ENCODE results near the gene CLEC14A.

GRCh38 chr14:38253676-38254075, 2.2 kb downstream of the CLEC14A start:
- TF ChIP-seq CTCF (IDR thresholded peaks at IDR 0.05) (no peak), POLR2A (IDR thresholded peaks at IDR 0.05) (no peak)
